T follicular helper cell (primary cell): Measurements from ENCODE around the gene NUF2.
A peak's percentile ranks its signal among the peaks of the same experiment; 100 is the strongest.
"Not testable (repeated sequence)": the region's sequence is repeated elsewhere in the genome, so short reads cannot be mapped to it uniquely, and the experiment has no call there.

Experiments
- DNase-seq: peaks from one replicate; pipeline ENCODE4 v3.0.0-alpha.2; 2020; ENCODE audit warnings: low read depth
- total RNA-seq, 2 experiments: gene quantifications; one replicate each; lab custom pipeline; 2026; lab: John Stamatoyannopoulos, UW

The NUF2 gene
- total RNA-seq = 1.3 to 2.3 reads per million in 2 experiments

DNA sequence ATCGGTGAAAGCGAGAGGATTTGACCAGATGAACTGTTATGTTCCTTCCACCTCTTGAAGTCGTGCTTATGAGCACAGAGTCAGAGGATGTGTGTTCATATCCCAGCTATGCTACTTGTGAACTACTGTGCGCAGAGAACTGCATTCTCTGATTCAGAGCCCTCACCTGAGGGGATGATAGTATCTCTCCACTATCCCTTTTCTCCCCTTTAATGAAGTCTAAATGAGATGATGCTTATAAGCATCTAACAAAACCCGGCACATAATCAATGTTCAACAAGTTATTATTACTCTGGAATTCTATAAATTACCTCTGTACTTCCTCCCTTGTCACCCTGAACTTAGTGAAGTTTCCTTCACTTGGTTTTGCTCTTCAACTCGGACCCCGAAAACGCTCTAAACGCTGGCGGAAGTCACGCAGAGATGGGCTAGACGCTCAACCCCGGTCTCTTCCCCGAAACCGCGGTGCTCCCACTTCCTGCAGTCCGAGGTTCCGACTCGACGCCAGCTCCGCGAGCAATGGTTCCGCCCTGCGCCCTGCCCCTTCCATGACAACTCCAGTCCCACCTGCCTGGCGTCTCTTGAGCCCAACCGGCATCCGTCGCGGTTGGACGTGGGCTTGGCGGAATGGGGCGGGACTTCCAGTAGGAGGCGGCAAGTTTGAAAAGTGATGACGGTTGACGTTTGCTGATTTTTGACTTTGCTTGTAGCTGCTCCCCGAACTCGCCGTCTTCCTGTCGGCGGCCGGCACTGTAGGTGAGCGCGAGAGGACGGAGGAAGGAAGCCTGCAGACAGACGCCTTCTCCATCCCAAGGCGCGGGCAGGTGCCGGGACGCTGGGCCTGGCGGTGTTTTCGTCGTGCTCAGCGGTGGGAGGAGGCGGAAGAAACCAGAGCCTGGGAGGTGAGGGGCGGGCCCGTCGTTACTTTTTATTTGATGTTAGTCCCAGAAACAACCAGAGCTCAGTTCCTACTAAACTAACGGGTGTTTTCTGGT, at the start of gene NUF2:
Gene NUF2 (plus strand): TSS at position 644 of the 995 bp plus-strand sequence. CDS start 4,098 bp downstream, outside the sequence.
- peak; percentile 94 for DNase-seq

DNA sequence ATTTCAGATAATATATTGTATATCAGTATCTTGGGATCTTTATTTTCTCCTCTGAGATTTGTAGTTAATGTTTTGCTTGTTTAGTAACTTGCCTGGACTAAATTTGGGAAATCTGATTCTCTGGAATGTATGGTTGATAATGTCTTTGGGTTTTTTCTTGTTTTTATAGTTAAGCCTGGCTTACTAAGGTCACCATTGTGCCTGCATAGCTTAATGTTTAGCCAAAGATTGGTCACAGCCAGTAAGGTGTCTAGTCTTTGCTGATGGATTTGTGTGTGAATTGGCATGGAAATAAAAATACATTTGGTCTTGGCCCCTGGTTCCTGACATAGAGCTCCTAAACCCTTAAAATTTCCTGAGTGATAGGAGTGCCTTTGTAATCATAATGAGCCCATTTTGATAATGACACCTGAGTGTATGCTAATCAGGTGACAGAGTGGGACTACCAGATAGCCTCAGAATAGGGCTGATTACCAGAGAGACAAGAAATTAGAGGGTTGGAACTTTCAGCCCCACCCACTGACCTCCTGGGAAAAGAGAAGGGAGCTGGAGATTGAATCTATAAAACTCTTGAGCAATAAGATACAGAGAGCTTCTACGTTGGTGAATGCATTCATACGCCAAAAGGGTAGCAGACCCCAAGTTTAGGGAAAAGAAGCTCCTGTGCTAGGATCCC, 47.9 kb upstream of the NUF2 start:
- DNase-seq = no peak

DNA sequence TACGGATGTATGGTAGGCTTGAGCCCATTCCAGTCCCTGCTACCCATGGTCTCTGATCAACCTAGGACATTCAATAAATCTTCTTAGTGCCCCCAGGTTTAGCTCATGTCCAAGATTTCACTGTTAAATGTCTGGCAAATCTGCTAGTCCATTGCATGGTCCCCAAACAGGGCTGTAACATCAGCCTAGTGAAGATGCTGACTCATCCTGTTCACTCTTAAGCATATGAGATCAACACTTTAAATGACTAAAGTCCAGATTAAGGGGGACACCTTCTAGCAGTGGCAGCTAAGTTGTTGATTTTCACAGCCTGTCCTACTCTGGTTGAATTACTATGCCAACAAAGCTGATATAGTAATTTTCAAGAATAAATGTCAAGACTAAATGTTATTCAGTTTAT, 46.5 kb upstream of the NUF2 start:
- DNase-seq = no peak

DNA sequence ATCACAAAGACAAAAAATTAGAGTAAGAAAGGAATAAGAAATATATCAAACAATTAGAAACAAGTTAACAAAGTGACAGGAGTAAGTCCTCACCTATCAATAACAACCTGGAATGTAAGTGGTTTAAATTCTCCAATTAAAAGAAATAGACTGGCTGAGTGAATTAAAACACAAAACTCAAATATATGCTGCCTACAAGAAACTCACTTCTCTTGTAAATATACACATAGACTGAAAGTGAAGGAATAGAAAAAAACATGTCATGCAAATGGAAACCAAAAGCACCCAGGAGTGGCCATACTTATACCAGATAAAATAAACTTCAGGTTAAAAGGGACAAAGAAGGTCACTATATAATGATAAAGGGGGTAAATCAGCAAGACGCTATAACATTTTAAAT, 43.2 kb upstream of the NUF2 start:
- DNase-seq = no peak

DNA sequence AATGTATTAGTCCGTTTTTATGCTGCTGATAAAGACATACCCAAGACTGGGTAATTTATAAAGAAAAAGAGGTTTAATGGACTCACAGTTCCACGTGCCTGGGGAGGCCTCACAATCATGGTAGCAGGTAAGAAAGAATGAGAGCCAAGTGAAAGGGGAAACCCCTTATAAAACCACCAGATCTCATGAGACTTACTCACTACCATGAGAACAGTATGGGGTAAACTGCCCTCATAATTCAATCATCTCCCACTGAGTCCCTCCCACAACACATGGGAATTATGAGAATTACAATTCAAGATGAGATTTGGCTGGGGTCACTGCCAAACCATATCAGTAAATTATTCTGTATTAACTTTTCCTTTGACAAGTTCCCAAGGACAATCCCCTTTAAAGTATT, 36.9 kb upstream of the NUF2 start:
- not testable (repeated sequence) for DNase-seq

DNA sequence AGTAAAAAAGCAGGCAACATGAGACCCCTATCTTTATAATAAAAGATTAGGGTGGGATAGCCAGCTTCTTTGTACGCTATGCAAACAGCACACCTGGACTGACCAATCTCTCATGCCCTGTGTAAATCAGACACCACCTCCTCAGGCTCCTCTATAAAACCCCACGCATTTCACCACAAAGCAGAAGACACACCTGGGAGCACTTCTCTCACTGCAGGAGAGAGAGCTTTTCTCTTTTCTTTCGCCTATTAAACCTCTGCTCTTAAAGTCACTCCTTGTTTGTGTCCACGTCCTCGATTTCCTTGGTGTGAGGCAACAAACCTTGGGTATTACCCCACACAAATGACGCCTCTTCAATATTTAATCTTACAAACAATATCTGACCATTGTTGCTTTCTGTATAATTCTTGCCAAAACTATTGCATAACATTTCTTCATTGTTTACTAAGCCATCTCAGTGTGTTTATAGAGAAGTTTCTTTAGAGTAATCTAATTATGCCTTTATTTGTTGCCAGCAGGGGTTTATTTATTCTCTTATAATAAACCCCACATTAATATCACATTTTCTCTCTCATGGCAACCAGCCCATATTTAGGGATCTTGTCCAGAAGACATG, 31.6 kb upstream of the NUF2 start:
- DNase-seq = no peak

DNA sequence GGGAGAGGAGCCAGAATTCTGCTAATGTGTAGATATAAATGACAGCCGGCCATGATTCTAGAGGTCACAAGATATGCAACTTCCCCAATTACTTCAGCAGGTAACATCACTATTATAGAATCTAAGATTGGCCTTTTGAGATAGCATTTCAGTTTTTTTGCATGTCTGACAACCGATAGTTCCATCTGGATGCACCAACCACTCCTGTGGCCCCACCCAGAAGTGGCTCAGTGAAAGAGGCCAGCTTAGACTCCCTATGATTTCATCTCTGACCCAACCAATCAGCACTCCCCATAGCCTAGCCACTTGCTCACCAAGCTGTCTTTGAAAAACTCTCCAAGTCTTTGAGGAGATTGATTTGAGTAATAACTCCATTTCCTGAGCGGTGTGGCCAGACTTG, 30.3 kb upstream of the NUF2 start:
- no peak for DNase-seq

DNA sequence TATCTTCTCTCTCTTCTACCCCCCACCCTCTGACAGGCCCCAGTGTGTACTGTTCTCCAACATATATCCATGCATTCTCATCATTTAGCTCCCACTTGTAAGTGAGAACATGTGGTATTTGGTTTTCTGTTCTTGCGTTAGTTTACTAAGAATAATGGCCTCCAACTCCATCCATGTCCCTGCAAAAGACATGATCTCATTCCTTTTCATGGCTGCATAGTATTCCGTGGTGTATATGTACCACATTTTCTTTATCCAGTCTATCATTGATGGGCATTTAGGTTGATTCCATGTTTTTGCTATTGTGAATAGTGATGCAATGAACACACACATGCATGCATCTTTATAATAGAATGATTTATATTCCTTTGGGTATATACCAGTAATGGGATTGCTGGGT, 29.6 kb upstream of the NUF2 start:
- not testable (repeated sequence) for DNase-seq

DNA sequence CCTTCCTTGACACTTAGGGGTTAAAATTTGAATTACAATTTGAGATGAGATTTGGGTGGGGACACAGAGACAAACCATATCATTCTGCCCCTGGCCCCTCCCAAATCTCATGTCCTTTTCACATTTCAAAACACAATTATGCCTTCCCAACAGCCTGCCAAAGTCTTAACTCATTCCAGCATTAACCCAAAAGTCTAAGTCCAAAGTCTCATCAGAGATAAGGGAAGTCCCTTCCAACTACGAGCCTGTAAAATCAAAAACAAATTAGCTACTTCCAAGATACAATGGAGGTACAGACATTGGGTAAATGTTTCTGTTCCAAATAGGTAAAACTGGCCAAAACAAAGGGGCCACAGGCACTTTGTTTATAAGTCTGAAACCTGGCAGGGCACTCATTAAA, 28.3 kb upstream of the NUF2 start:
- DNase-seq = not testable (repeated sequence)

DNA sequence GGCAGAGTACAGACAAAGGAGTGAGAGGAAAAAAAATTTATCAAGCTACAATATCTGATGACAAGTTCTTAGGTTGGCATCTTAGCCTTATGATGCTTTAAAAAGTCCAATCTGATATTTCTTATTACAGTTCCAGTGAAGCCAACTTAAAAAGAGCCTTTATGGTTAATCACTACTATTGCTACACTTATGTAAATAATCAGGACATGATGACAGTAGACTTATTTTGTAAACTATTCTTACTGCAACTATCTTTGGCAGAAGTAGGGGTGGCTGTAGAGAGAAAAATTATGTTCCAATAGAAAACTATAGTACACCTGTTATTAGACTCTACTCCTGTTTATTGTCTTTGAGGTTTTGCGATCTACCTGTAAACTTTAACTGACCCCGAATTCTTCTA, 25.8 kb upstream of the NUF2 start:
- DNase-seq = no peak

DNA sequence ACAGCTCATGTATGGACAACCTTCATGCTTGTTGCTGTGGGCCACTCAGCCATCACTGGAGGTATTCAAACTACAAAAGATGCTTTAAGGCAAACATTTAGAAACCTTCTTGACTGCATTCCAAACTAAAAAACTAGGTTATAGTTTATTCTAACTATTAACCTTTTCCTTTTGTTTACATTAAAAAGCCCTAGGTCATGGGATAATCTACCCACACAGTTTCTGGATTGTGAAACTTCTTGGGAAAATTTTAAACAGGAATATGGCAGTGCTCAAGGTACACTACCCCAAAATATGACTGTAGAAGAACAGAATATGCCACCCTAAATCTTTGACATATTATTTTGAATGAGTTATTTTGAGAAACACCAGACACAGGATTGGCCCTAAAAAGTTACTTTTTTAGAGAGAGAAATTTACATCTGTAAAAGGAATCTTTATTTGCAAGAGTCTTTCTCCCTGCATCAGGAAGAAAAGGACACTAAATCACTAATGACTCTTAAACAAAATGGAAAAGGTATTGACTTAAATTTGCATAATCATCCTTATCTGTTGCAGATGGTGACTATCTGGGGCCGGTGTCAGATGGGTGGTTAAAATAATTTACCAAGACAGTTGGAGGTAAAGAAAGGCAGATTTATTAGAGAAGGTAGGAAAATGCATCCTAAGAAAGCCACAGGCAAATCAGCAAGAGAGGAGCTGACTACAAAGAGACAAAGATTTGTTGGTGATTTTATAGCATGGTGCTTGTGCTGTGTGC, 25.1 kb upstream of the NUF2 start:
- no peak for DNase-seq

DNA sequence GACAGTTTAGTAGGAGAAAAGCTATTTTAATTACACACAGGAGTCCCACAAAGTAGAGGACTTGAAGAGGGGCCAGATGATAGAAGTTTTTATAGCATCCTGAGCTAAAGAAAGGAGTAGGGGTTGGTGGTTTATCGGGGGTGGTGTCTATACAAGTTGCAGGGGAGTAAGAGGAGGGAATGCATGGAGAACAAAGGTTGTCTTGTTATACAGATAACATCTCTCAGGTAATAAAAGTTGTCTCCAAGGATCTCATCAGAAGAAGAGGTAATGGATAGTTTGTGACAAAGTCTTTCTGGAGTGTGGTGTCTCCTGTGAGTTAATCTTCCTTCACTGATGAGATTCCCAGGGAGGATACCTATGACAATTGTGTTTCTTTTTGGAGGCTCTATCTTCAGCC, 23.4 kb upstream of the NUF2 start:
- DNase-seq = no peak

DNA sequence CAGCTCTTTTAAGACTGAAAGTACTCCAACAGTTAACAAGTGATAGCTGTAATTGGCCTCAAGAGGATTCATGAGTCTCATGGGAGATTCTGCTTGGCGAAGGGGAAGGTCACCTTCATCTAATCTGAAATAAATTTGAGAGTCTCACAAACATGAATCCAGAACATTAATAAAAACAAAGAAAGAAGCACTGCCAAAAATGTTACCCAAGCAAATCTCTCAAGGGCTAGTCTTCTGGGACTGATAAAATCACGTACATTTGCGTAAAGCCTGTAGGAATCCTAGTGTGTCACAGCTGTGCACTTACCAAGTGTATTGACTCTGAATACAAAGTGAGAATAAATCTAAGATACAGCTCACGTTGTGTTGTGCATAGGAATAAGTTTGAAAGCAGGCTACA, 21.2 kb upstream of the NUF2 start:
- DNase-seq = no peak

DNA sequence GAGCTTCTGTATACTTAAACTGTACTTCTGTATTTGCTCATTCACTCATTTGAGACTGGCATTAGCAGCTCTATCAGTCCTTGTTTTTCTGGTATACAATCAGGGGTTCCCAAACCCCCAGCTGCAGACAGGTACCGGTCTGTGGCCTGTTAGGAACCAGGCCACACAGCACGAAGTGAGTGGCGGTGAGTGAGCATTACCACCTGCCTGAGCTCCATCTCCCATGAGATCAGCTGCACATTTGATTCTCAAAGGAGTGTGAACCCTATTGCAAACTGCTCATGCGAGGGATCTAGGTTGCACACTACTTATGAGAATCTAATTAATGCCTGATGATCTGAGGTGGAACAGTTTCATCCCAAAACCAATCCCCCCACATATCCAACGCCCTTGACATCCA, 18.2 kb upstream of the NUF2 start:
- no peak for DNase-seq

DNA sequence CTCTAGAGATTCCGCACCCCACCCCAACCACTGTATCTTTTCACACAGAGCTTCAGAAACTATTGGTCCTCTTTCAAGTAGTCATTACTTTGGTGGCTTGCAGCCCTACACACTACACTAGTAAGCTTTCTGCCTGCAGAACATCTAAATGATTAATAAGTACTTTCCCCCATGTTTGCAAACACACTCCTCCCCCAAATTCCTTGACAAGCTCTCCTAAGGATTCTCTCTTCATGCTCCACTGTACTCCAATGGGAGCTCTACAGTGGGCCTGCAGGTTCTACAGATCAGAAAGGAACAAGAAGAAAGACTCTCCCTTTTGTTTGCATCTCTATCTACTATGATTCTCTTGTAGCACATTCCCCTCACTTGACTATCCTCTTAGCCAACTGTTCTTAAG, 16.3 kb upstream of the NUF2 start:
- DNase-seq = no peak

DNA sequence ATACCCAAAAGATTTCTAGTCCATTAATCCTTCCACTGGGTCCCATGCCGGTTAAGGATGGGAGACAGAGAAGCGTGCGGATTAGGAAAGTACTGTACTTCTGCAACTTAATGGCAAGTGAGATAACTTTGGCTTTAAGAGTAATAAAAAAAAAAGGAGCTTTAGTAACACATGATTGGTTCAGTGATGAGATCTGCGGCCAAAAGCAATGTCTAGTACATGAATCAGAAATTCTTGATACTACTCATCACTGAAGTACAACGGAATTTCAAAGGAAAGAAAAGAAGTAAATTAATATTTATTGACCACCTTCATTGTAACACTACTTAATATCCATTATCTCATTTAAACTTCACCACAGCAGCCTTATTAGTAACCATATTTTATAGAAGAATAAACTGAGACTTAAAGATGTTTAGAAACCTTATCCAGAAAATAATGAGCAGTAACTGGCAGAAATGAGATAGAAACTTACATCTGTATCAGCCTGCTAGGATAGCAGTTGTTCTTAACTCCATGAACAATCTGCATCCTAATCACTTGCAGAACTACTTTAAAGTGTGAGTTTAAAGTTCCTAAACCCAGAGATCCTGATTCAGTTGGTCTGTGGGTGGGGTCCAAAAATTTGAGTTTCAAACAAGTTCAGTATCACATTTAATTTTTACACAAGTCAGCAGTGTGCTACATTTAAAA, 14.1 kb upstream of the NUF2 start:
- no peak for DNase-seq

DNA sequence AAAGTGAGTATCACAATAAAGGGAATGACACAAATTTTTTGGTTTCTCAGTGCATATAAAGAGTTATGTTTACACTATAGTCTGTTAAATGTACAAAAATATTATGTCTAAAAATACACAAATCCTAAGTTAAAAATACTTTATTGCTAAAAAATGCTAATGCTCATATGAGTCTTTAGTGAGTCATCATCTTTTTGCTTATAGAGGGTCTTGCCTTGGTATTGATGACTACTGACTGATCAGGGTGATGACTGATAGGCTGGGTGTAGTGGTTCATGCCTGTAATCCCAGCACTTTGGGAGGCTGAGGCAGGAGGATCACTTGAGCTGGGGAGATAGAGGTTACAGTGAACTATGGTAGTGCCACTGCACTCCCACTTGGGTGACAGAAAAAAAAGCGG, 12.9 kb upstream of the NUF2 start:
- DNase-seq = no peak

DNA sequence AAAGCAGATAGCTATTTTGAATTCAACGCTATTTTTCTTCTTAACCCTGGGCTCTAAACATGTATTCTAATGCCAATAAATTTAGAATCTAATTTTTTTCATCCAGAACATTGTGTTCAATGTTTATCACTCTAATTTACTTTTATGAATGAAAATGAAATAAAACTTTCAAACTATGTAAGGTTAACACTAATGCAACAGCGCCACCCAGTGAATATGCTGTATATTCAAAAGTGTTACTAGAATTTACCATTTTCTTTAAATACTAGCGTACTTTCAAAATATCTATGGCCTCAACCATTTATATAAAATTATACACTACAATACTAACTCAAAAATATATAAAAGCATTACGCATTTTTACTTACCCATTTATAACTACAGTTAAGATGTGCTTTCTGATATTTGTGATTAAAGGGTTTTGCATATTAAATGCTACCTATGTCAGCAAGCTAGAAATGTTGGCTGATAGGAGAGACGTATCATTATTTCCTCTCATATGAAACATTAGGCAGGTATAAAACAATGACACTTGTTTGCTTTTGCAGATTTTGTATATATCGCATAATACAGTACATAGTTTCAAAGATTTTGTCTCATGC, 5.9 kb upstream of the NUF2 start:
- peak; percentile 25 for DNase-seq

DNA sequence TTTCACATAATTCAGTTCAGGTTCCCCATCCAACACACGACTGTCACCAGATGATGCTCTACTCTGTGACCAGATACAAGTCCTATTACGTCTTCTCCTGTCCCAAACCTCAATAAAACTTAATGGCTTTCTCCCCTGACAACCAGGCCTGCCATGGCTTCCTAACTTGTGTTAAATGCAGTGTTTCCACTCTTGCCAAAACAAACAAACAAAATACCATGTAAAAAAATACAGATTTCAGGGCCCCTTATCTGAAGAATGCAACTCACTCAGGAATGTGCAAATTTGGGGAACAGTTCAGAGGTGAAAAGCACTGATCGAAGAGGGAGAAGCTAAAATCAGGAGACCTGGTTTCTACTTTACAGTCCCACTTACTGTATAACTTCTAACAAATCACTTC, 863 bp upstream of the NUF2 start:
- no peak for DNase-seq

DNA sequence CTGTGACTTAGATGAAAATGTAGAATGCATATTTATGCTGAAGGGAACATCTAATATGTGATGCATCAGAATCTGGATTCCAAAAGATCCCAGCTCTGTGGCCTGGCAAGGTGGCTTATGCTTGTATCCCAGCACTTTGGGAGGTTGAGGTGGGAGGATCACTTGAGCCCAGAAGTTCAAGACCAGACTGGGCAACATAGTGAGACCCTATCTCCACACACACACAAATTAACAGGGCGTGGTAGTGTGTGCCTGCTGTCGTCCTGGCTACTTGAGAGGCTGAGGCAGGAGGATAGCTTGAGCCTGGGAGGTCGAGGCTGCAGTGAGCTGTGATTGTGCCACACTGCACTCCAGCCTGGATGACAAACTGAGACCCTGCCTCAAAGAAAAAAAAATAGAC, 1.6 kb downstream of the NUF2 start:
- DNase-seq = not testable (repeated sequence)

DNA sequence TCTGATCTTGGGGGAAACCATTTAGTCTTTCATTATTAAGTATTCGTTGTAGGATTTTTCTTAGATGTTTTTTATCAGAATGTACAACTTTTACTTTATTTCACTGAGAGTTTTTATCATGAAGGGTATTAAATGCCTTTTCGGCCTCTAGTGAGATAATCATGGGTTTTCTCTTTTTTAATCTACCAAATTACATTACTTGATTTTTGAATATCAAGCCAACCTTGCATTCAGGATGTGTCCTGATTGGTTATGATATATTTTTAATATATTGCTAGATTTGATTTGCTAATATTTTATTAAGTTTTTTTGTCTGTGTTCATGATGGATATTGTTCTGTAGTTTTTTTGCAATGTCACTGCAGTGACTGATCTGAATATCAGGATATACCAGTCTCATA, 9.4 kb downstream of the NUF2 start:
- no peak for DNase-seq
